Fibroblast of peridontal ligament (primary cell): Measurements from ENCODE around the gene NUP160.
A peak's percentile ranks its signal among the peaks of the same experiment; 100 is the strongest.
"Not testable (repeated sequence)": the region's sequence is repeated elsewhere in the genome, so short reads cannot be mapped to it uniquely, and the experiment has no call there.

ENCODE experiments used
- DNase-seq: peaks from one replicate; pipeline ENCODE4 v3.0.0-alpha.2; 2010; ENCODE audit errors: extremely low read depth

Gene NUP160, protein sequence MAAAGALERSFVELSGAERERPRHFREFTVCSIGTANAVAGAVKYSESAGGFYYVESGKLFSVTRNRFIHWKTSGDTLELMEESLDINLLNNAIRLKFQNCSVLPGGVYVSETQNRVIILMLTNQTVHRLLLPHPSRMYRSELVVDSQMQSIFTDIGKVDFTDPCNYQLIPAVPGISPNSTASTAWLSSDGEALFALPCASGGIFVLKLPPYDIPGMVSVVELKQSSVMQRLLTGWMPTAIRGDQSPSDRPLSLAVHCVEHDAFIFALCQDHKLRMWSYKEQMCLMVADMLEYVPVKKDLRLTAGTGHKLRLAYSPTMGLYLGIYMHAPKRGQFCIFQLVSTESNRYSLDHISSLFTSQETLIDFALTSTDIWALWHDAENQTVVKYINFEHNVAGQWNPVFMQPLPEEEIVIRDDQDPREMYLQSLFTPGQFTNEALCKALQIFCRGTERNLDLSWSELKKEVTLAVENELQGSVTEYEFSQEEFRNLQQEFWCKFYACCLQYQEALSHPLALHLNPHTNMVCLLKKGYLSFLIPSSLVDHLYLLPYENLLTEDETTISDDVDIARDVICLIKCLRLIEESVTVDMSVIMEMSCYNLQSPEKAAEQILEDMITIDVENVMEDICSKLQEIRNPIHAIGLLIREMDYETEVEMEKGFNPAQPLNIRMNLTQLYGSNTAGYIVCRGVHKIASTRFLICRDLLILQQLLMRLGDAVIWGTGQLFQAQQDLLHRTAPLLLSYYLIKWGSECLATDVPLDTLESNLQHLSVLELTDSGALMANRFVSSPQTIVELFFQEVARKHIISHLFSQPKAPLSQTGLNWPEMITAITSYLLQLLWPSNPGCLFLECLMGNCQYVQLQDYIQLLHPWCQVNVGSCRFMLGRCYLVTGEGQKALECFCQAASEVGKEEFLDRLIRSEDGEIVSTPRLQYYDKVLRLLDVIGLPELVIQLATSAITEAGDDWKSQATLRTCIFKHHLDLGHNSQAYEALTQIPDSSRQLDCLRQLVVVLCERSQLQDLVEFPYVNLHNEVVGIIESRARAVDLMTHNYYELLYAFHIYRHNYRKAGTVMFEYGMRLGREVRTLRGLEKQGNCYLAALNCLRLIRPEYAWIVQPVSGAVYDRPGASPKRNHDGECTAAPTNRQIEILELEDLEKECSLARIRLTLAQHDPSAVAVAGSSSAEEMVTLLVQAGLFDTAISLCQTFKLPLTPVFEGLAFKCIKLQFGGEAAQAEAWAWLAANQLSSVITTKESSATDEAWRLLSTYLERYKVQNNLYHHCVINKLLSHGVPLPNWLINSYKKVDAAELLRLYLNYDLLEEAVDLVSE (N-terminal part only)

GRCh38 chr11:47847892-47848699 is at the start of gene NUP160:
NUP160 (minus strand) TSS chr11:47848350; CDS start chr11:47848318, 32 bp downstream.
- peak; percentile 50 for DNase-seq

GRCh38 chr11:47896199-47896598 is 48.0 kb upstream of the NUP160 start:
- no peak for DNase-seq

- no peak for DNase-seq
Observed at GRCh38 chr11:47895035-47895434, 46.9 kb upstream of the NUP160 start.

DNA sequence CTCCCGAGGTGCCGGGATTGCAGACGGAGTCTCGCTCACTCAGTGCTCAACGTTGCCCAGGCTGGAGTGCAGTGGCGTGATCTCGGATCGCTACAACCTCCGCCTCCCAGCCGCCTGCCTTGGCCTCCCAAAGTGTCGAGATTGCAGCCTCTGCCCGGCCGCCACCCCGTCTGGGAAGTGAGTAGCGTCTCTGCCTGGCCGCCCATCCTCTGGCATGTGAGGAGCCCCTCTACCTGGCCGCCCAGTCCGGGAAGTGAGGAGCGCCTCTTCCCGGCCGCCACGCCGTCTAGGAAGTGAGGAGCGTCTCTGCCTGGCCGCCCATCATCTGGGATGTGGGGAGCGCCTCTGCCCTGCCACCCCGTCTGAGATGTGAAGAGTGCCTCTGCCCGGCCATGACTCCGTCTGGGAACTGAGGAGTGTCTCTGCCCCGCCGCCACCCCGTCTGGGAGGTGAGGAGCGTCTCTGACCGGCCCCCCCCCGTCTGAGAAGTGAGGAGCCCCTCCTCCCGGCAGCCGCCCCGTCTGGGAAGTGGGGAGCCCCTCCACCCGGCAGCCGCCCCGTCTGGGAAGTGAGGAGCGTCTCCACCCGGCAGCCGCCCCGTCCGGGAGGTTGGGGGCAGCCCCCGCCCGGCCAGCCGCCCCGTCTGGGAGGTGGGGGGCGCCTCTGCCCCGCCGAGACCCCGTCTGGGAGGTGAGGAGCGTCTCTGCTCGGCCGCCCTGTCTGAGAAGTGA is 44.6 kb upstream of the NUP160 start:
- not testable (repeated sequence) for DNase-seq

- DNase-seq, result no peak
Observed at GRCh38 chr11:47891886-47892285, 43.7 kb upstream of the NUP160 start.

GRCh38 chr11:47889714-47890441 is 41.7 kb upstream of the NUP160 start:
- DNase-seq, result no peak

DNA sequence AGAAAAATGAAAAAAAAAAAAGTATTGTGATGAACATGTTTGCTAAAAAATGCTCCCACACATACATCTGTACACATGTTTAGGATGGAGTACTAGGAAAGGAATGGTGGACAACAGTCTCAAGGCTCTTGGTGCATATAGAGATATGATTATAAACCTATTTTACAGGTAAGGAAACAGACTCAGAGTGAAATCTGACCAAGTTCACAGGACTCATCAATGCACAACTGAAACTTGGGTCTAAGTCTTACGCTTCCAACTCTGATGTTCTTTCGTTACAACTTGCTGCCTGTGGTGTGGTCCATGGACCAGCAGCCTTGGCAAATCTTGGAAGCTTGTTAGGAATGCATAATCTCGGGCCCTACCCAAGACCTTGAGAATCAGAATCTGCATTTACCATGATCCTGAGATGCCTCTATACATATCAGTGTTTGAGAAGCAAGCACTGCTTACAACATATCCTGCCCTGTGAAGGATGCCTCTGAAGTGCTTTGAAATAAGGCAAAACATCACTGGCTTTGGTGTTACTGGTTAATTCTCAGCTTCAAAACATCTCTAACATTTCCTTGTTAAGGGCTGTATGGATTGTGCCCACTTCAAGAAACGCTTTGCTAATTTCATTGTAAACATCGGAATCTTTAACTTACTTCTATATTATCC is 39.9 kb upstream of the NUP160 start:
- DNase-seq, result no peak

DNA sequence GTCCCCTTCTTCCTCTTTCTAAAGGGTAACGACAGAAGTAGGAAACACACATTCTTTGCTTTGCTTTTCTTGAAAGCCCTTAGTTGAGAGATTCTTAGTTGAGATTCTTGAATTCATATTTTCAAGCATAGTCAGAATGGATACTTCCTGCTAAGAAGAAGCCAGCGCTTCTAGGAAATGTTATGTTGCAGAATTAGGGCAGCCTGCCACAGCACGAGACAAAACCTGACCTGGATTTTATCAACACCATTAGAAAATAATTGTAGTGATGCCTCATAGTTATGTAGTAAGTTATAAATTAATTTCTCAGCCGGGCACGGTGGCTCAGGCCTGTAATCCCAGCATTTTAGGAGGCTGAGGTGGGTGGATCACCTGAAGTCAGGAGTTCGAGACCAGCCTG is 37.9 kb upstream of the NUP160 start:
- DNase-seq, result peak; percentile 71

DNA sequence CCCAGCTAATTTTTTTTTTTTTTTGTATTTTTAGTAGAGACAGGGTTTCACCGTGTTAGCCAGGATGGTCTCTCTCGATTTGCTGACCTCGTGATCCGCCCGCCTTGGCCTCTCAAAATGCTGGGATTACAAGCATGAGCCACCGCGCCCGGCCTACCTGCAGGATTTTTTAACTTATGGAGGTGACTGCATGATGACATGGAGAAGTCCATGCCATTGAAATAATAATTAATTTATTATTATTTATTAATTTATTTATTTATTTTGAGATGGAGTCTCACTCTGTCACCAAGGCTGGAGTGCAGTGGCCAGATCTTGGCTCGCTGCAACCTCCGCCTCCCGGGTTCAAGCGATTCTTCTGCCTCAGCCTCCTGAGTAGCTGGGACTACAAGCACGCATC is 34.3 kb upstream of the NUP160 start:
- not testable (repeated sequence) for DNase-seq

GRCh38 chr11:47881145-47881544 is 33.0 kb upstream of the NUP160 start:
- DNase-seq, result no peak

- DNase-seq, result no peak
Observed at GRCh38 chr11:47879259-47880158, 31.4 kb upstream of the NUP160 start.

- DNase-seq, result not testable (repeated sequence)
Observed at GRCh38 chr11:47875858-47876257, 27.7 kb upstream of the NUP160 start.

DNA sequence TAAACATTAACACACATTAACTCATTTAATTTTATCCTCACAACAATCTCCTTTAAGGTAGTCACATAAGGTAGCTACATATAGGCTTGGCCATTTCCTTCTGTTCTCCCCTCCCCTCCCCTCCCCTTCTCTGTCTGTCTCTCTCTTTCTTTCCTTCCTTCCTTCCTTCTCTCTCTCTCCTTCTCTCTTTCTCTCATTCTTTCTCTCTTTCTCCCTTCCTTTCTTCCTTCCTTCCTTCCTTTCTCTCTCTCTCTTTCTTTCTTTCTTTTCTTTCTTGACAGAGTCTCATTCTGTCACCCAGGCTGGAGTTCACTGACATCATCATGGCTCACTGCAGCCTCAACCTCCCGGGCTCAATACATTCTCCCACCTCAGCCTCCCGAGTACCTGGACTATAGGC is 22.3 kb upstream of the NUP160 start:
- no peak for DNase-seq

DNA sequence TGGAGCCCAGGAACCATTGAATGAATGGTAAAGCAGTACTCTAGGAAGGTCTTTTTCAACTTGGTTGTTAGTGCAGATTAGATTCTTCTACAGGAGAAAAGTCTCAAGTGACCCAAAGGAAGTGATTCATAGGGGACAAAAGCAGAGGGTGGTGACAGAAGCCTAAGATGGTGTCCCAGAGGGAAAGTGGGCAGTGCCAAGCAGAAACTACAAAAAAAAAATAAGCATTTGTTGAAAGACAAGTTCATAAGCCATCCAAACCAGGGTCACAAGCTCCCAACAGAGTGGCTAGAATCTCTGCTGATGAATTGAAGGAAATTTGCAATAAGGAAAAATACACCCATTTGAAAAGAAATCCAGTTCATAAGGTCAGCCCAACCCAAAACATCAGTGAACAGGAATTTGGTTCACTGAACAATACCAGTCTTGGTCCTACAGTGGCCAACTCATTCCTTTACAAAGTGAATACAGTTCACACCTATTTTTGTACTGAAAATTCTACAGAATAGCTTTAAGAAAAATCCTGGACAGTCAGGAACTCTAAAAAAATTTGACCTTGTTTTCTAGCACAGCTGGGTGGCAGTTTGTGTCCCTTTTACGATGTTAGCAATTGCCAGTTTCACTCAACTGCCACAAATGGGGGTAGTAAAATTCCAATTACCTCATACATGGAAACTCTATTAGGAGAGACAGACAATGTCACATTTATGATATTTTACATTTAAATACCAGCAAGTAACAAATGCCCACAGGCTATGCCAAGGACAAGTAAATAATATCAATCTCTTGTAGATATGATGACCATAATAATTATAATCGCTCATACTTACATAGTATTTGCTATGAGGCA is 21.6 kb upstream of the NUP160 start:
- peak; percentile 25 for DNase-seq

DNA sequence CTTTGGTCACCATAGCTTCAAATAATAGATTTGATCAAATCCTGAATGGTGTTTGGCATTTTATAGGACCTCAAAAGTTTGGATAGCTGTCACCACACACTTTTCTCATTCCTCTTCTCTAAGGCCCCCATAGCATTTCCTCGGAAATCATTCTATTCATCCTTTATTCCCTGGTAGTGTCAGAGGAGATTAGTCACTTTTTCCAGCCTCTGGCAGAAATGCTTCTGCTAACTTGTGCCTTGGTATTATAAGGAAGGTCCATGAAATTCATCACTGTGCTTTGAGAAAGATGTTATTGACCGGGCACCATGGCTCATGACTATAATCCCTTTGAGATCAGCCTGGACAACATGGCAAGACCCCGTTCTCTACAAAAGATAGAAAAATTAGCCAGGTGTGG is 19.7 kb upstream of the NUP160 start:
- DNase-seq, result peak; percentile 43

DNA sequence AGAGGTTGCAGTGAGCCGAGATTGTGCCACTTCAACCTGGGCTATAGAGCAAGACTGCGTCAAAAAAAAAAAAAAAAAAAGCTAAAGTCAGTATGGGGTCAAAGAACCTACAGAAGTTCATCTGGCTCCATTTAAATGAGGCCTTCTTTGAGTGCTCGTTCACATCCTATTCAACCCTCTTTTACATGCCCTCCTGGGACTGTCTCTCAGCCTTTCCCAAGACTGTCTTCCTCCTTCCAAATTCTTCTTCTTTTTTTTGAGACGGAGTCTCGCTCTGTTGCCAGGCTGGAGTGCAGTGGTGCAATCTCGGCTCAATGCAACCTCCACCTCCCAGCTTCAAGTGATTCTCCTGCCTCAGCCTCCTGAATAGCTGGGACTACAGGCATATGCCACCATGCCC is 18.7 kb upstream of the NUP160 start:
- DNase-seq, result peak; percentile 23

DNA sequence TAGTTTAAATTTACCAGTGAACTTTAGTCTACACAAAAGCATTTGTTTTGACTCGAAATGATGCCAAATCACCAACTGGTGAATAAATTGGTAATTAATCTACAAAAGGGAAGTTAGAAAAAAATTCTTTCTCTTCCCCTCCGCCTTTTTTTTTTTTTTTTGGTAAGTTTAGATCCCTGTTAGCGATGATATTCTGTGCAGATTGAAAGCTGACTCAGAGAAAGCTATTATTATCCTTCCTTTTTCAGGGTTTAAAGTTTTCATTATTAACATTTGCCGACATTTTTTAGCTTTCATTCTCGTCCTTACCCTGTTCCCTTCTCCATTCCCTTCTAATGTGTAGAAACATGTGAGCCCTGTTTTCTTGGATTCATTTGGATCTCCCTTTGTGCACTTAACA is 16.8 kb upstream of the NUP160 start:
- peak; percentile 57 for DNase-seq
